ENCODE data around the gene SOWAHB. TPM values are rescaled to one million over a fixed set of nuclear protein-coding genes. Genes with fewer than 3 reads are reported as not detected.

Gene SOWAHB
- polyA plus RNA-seq, 2 of the 4 experiments (the other 2 are of a cell fraction): 0.04 to 0.10 TPM

DNA sequence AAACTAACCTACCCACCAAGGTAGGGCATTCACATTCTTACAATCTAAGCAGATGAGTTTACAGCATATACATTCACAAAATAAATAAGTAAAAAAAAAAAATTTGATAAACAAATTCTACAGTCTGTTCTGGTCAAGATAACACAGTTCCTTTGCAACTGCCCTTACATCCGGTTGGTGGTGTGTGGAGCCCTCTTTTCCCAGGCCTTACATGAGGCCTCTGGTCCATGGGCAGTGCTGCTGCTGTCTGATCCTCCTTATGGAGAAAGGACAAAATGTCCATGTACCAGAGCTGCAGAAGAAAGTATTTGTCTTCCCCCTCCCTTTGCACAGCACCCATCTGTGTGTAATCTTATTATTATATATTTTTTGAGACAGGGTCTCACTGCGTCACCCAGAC lies 49.4 kb upstream of the SOWAHB start (continued):
- TF ChIP-seq, protein P1, sequence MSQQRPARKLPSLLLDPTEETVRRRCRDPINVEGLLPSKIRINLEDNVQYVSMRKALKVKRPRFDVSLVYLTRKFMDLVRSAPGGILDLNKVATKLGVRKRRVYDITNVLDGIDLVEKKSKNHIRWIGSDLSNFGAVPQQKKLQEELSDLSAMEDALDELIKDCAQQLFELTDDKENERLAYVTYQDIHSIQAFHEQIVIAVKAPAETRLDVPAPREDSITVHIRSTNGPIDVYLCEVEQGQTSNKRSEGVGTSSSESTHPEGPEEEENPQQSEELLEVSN (IDR thresholded peaks at IDR 0.05; ENCODE audit: borderline replicate concordance, low read depth): no peak
- TF ChIP-seq HMGXB4 (CRISPR knock-in tag; IDR thresholded peaks at IDR 0.05; ENCODE audit: borderline replicate concordance): no peak
- no peak for TF ChIP-seq POLR2AphosphoS2 (conservative IDR thresholded peaks at IDR 0.05; ENCODE audit: low read length)

GRCh38 chr4:76943790-76944189 lies 45.8 kb upstream of the SOWAHB start:
- Histone ChIP-seq H3K27ac (no peak overlapping the region), H3K9me3 (no peaks in the 10 kb centered on the region), H3K4me2 (no peak overlapping the region), H3K4me1 (0 out of 3 replicates have a peak, but pooled peaks cover 7% of the 10 kb centered on the region), H3K4me3 (no peak overlapping the region)
- POLR2A ChIA-PET: no interaction called here
- ATAC-seq: no peak
- CTCF ChIA-PET: no interaction called here
- no peak for FAIRE-seq
- WGBS (ENCODE audit: missing lambda C conversion rate): 93% methylated on average over 1 of the region's 1 CpG
- TF ChIP-seq ZNF302 (CRISPR knock-in tag; IDR thresholded peaks at IDR 0.05): no peak
- TF ChIP-seq CHD2 (IDR thresholded peaks at IDR 0.05; ENCODE audit: low read length, partially characterized antibody): no peak
- no peak for TF ChIP-seq HDAC2 (IDR thresholded peaks at IDR 0.05)
- no peak for TF ChIP-seq POLR2A (IDR thresholded peaks at IDR 0.05; ENCODE audit: low read length)
- no peak for TF ChIP-seq CBX2 (IDR thresholded peaks at IDR 0.05; ENCODE audit: borderline replicate concordance, low read depth)
- TF ChIP-seq ATOH8 (CRISPR knock-in tag; IDR thresholded peaks at IDR 0.05; ENCODE audit: low read depth): no peak
- no peak for TF ChIP-seq POLR2AphosphoS2 (conservative IDR thresholded peaks at IDR 0.05; ENCODE audit: low read length)
- TF ChIP-seq FOSB (CRISPR knock-in tag; IDR thresholded peaks at IDR 0.05): no peak
- no peak for TF ChIP-seq RNF2 (IDR thresholded peaks at IDR 0.05; ENCODE audit: borderline replicate concordance, low read depth)
- TF ChIP-seq HOXB5 (CRISPR knock-in tag; IDR thresholded peaks at IDR 0.05): no peak
- TF ChIP-seq ZC3H11A (IDR thresholded peaks at IDR 0.05): no peak
- TF ChIP-seq NFE2L2 (conservative IDR thresholded peaks at IDR 0.05; ENCODE audit: low read length): no peak
- no peak for TF ChIP-seq HOXA7 (CRISPR knock-in tag; IDR thresholded peaks at IDR 0.05)
- TF ChIP-seq JUN (IDR thresholded peaks at IDR 0.05): no peak
- no peak for TF ChIP-seq CHD4 (IDR thresholded peaks at IDR 0.05; ENCODE audit: borderline replicate concordance)
- TF ChIP-seq FOXS1 (CRISPR knock-in tag; IDR thresholded peaks at IDR 0.05): no peak
- no peak for TF ChIP-seq TFCP2L1 (CRISPR knock-in tag; IDR thresholded peaks at IDR 0.05)
- no peak for TF ChIP-seq KDM5A (IDR thresholded peaks at IDR 0.05)
- no peak for DNase-seq (ENCODE audit: low read depth in 1 of 2, low spot score in 1 of 2)

DNA sequence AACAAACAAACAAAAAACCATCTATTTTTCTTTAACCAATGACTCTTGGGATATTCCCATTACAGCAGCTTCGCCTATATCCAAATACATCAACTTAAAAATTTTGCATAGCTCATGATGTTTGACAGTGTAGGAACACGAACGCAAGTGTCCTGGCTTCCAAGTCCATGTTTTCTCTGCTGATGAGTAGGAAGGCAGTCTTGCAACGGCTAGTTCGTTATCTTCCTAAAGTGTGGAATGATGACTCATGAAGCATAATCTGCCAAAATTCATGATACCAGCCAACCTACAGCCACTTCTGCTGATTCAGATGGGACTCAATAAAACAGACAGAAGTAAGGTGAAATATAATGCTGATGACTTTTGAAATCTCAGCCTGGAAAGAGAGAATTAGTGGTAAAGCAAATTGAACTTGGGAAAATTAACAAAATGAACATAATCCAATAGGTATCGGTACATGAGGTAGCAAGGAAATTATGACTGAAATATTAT lies 45.2 kb upstream of the SOWAHB start:
- Histone ChIP-seq H3K4me1 (0 out of 3 replicates have a peak, but pooled peaks cover 6% of the 10 kb centered on the region), H3K4me3 (no peak overlapping the region), H3K9me3 (no peaks in the 10 kb centered on the region), H3K4me2 (no peak overlapping the region), H3K27ac (no peak overlapping the region)
- FAIRE-seq (no peak), ATAC-seq (no peak), DNase-seq (ENCODE audit: low read depth in 1 of 2, low spot score in 1 of 2) (no peak)
- CTCF ChIA-PET: no interaction called here
- WGBS (ENCODE audit: missing lambda C conversion rate): 93% methylated on average over 6 of the region's 6 CpGs
- POLR2A ChIA-PET: no interaction called here
- no peak for TF ChIP-seq FOSL2 (IDR thresholded peaks at IDR 0.05)
- 0 out of 2 replicates have a peak, but pooled peaks have one; percentile 6 for TF ChIP-seq FOSL2 (CRISPR knock-in tag; IDR thresholded peaks at IDR 0.05)
- no peak for TF ChIP-seq NPAS2 (CRISPR knock-in tag; IDR thresholded peaks at IDR 0.05; ENCODE audit: borderline replicate concordance)
- TF ChIP-seq EP300 (IDR thresholded peaks at IDR 0.05): no peak
- no peak for TF ChIP-seq EHF (CRISPR knock-in tag; IDR thresholded peaks at IDR 0.05)
- TF ChIP-seq FOXS1 (CRISPR knock-in tag; IDR thresholded peaks at IDR 0.05): no peak
- no peak for TF ChIP-seq MAFK (IDR thresholded peaks at IDR 0.05; ENCODE audit: partially characterized antibody)
- no peak for TF ChIP-seq HOXB13 (CRISPR knock-in tag; IDR thresholded peaks at IDR 0.05; ENCODE audit: low read depth)
